Ureter (tissue), 1 donor: ENCODE results near the gene DPPA5. TPM values are rescaled to one million over a fixed set of nuclear protein-coding genes. Genes with fewer than 3 reads are reported as not detected.
"Not testable (repeated sequence)": the region's sequence is repeated elsewhere in the genome, so short reads cannot be mapped to it uniquely, and the experiment has no call there.

Source experiments
- DNase-seq: peaks from one replicate; pipeline ENCODE4 v3.0.0-alpha.2; 2020; ENCODE audit warnings: low spot score
- total RNA-seq: library from RNA; stranded (reverse); gene quantifications from one replicate; pipeline ENCODE4 v1.2.4, GENCODE V29; 2023
- donor health status: DM: yes; HTN: yes; CAD: no.

The DPPA5 gene
- total RNA-seq, 1 donor from 2014 or later: not detected

DNA sequence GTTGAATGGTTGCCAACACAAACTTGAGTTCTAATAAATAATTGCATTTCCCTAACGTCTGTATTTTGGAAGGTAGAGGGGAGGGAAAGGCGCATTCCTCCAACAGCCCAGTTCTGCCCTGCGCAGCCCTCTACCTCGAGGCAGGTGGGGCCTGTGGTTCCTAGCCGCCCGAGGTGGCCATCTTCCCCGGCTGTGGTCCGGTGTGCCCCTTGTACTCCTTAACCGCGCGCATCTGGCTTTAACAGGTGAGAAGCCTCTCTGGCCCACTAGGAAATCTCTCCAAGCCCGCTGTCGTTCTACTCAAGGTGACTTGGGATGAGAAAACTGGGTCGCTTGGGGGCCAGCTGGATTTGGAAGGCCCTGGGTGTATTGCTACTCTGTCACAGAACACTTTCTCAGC, 10.0 kb upstream of the DPPA5 start:
- no peak for DNase-seq

- no peak for DNase-seq
These were observed 9.4 kb upstream of the DPPA5 start for GRCh38 chr6:73363537-73363875.

DNA sequence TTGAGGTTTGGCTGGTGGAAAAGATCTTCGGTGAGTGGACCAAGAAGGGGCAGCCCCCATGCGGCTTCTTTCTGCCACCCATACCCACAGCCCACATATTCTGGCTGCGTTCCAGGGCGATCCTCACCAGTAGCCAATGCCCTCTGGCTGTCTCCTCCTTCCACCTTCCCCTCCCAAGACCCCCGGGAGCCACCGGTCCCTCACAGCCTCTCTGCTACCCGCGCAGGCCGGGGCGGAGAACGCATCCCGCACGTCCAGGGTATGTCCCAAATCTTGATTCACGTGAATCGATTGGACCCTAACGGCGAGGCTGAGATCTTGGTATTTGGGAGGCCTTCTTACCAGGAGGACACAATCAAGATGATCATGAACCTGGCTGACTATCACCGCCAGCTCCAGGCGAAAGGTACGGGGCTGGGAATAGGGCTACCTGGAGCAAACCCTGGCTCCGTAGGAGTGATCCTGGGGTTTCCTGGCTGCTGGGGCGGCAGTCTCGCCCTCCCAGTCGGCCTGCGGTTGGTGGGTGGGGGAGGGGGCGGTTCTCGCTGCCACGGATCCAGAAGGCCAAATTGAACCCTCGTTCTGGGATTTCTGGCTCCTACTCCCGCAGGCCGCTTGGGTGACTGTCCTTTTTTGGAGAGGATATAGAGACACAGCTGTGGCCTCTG, 8.9 kb upstream of the DPPA5 start:
- no peak for DNase-seq

DNA sequence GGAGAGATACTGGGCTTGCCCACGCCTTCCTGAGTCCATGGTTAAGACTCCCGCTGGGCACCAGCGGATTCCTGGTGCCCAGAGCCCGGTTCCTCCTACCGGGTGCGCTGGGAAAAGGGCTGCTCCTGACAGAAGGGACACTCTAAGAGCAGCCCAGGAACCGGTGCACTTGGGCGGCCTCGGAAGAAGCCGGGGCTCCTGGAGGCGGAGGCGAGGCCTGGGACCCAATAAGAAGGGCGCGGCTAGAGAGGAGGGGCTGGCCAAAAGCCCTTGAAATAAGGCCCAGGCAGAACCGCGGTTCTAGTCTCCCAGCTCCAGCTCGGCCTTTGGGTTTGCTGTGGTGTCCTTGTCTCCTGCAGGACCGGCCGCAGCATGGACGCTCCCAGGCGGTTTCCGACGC, 8.3 kb upstream of the DPPA5 start, which contains the start of gene KHDC3L:
Gene KHDC3L (plus strand): TSS at position 301 of the 400 bp plus-strand sequence. CDS start 72 bp downstream, at position 373.
- no peak for DNase-seq

DNA sequence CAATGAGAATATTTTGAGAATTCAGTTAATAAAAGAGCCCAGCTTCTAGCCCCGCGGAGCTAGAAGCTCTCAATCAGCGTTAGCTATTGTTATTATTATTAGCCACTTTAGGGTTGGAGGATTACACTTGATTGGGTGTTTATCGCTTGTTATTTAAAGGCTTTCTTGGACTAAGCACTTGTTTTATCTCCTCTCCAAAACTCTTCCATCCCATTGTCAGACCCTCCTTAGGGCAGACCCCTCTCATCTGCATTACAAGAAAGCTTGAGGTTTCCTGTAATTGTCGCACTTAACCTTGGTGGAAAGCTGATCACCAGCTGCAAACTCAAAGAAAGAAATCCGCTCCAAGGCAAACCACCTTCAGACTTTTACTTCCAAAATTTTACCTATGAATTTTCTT, 4.8 kb downstream of the DPPA5 start:
- no peak for DNase-seq

- DNase-seq: no peak
These were observed 5.4 kb downstream of the DPPA5 start for GRCh38 chr6:73348550-73349204.

- no peak for DNase-seq
These were observed 10.9 kb downstream of the DPPA5 start for GRCh38 chr6:73343164-73343563.

- DNase-seq: no peak
These were observed 11.9 kb downstream of the DPPA5 start for GRCh38 chr6:73342174-73342573.

GRCh38 chr6:73341335-73341734, 12.7 kb downstream of the DPPA5 start:
- DNase-seq: no peak

DNA sequence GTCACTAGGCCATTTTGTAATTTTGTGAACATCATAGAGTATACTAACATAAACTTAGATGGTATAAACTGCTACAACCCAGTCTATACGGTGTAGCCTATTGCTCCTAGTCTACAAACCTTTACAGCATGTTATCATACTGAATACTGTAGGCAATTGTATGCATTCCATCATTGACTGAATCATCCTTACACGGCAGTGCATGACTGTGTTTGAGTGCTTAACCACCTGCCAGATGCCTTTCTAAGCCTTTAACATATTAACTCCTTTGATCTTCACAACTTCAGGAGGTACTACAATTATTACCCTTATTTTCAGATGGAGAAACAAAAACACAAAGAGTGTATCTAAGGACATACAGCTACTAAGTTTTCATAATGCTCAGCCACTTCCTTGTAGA, 14.0 kb downstream of the DPPA5 start:
- no peak for DNase-seq

GRCh38 chr6:73339340-73339739, 14.7 kb downstream of the DPPA5 start:
- DNase-seq: no peak

- DNase-seq: no peak
These were observed 24.9 kb downstream of the DPPA5 start for GRCh38 chr6:73329201-73329600.

DNA sequence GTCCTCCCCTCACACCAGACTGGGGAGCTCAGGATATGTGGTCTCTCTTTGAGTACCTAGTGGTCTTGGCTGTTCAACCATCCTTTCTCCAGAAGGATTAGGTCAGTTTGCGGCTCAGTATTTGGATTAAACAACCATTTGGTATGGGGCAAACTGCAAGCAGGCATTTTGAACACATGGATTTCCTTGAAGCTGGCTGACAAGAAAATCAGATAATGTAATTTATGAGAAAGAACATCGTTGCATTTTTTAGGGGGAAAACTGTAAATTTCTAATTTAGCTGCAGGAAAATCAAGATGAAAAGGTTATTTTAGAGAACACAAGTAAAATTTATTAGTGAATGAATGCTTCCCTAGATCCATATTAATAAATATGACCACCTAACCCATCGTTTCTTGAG, 25.3 kb downstream of the DPPA5 start:
- DNase-seq: no peak

DNA sequence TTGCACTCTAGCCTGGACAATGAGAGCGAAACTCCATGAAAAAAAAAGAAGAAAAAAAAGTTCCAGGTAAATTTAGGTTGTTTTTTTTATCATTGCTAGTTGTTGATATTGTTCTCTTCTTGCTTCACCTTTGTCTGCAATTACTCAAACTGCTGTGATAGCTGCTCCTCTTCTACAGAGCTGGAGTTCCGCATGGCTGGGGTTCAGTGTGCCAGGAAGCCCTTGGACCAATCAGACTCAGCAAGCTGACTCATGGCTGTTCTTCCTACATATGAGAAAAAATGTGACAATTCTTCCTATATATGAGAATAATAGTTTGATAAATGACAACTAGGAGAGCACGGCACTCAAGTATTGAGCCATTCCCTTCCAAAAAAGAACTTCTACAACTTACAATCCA, 28.4 kb downstream of the DPPA5 start:
- no peak for DNase-seq

GRCh38 chr6:73323323-73323722, 30.8 kb downstream of the DPPA5 start:
- DNase-seq: no peak

GRCh38 chr6:73314577-73315492, 39.2 kb downstream of the DPPA5 start:
- DNase-seq: no peak

DNA sequence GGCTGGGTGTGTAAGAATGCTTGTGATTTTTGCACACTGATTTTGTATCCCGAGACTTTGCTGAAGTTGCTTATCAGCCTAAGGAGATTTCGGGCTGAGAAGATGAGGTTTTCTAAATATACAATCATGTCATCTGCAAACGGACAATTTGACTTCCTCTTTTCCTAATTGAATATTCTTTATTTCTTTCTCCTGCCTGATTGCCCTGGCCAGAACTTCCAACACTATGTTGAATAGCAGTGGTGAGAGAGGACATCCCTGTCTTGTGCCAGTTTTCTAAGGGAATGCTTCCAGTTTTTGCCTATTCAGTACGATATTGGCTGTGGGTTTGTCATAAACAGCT, 43.6 kb downstream of the DPPA5 start:
- not testable (repeated sequence) for DNase-seq

DNA sequence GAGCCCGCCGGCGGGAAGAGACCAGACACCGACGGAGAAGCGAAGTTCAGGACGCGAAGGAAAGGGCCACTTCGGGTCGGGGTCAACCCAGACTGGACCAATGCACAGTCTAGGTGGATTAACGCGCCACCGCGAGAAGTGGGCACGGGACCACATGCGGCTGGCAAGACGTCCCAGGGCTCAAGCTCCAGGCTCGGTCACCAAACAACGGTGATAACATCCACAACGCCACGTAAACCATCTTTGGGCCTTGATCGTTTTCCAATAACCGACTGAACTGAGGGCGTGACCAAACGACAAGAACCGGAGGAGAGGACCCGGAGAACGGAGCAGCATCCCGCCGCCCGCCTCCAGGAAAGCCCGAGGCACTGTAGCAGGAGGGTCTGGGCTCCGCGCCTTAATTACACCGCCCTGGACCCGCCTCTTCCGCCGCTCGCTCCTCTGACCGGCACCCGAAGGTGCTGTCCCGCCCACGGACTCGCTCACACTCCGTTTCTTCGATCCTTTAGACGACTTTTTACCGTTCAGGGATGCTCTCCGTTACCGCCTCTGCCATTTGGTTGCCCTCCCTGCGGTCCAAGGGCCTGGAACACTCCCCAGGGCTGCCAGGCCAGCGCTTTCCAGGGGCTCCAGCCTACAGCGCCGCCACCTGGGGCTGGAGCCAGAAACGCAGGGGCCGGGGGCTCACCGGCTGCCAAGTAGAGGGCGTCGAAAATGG, 44.1 kb downstream of the DPPA5 start:
- peak; percentile 55 for DNase-seq

GRCh38 chr6:73309535-73309784, 44.6 kb downstream of the DPPA5 start:
- no peak for DNase-seq

GRCh38 chr6:73308712-73309534, 45.2 kb downstream of the DPPA5 start:
- DNase-seq: no peak

- not testable (repeated sequence) for DNase-seq
These were observed 50.3 kb downstream of the DPPA5 start for GRCh38 chr6:73303773-73304172.
